H1 (cell line): ENCODE data around the gene SH3BP5. TPM values are rescaled to one million over a fixed set of nuclear protein-coding genes. Genes with fewer than 3 reads are reported as not detected.

ENCODE experiments used
- CTCF ChIA-PET: fragments of 300-600 bp; sonication (Branson Sonifier 250); formaldehyde crosslinking; loops from one replicate; lab custom pipeline; 2021; ENCODE audit not compliant: partially characterized antibody; lab: Charles Lee
- POLR2A ChIA-PET: fragments of 300-600 bp; sonication (Branson Sonifier 250); formaldehyde crosslinking; loops from one replicate; lab custom pipeline; 2021; ENCODE audit warnings: inconsistent platforms; ENCODE audit not compliant: partially characterized antibody; lab: Charles Lee
- DNase-seq, 2 experiments: peaks; one replicate each; pipeline versions ENCODE4 v3.0.0 to v3.0.0-alpha.2; 2010 to 2022; ENCODE audit warnings: low spot score in 2 of 2, low read depth in 1 of 2, mixed read lengths in 1 of 2
- FAIRE-seq: peaks from 2 replicates; lab custom pipeline; 2011; peaks lifted over from hg19 to GRCh38; lab: Jason Lieb, UNC
- H2AFZ ChIP-seq: 2 replicates; pipeline ENCODE4 v1.8.1; 2012; ENCODE audit warnings: low read length, inconsistent platforms
- H2AK5ac ChIP-seq: 2 replicates; pipeline ENCODE4 v1.6.1; 2013; ENCODE audit warnings: low read depth, low read length
- H2BK120ac ChIP-seq: replicated peaks from 2 replicates; pipeline ENCODE3; 2013; ENCODE audit warnings: low read depth, low read length, inconsistent platforms
- H2BK12ac ChIP-seq: 2 replicates; pipeline ENCODE4 v1.6.1; 2013; ENCODE audit warnings: low read depth, low read length
- H2BK15ac ChIP-seq: 2 replicates; pipeline ENCODE4 v1.6.1; 2013; ENCODE audit warnings: low read length
- H2BK20ac ChIP-seq: 2 replicates; pipeline ENCODE4 v1.6.1; 2013; ENCODE audit warnings: low read length
- H2BK5ac ChIP-seq: 2 replicates; pipeline ENCODE4 v1.6.1; 2013; ENCODE audit warnings: low read depth, low read length
- H3K14ac ChIP-seq: 2 replicates; pipeline ENCODE4 v1.6.1; 2013; ENCODE audit warnings: inconsistent platforms; ENCODE audit not compliant: insufficient read length
- H3K18ac ChIP-seq: 2 replicates; pipeline ENCODE4 v1.6.1; 2013; ENCODE audit warnings: low read length; ENCODE audit errors: extremely low read depth
- H3K23ac ChIP-seq: 2 replicates; pipeline ENCODE4 v1.6.1; 2013; ENCODE audit warnings: inconsistent platforms; ENCODE audit not compliant: insufficient read length
- H3K23me2 ChIP-seq: 2 replicates; pipeline ENCODE4 v1.6.1; 2013; ENCODE audit warnings: low read depth, low read length
- H3K27ac ChIP-seq: 2 replicates; pipeline ENCODE4 v1.6.1; 2011; ENCODE audit warnings: low read depth, low read length, inconsistent platforms
- H3K27me3 ChIP-seq, 4 experiments: replicated peaks in 1 of 4; 1 replicate in 1 of 4; 2 replicates in 3 of 4; pipeline versions ENCODE4 v1.6.1 to v1.8.1; 2011 to 2013; ENCODE audit warnings: low read length in 3 of 4, mild to moderate bottlenecking in 3 of 4, inconsistent platforms in 2 of 4, mixed read lengths in 2 of 4, moderate library complexity in 1 of 4; ENCODE audit not compliant: control insufficient read depth in 3 of 4, insufficient read depth in 3 of 4; ENCODE audit errors: extremely low read depth in 1 of 4
- H3K36me3 ChIP-seq, 4 experiments: 2 replicates each; pipeline versions ENCODE4 v1.6.1 to v1.8.1; 2011 to 2013; ENCODE audit warnings: mild to moderate bottlenecking in 4 of 4, low read length in 3 of 4, moderate library complexity in 2 of 4, control low read depth in 1 of 4, inconsistent platforms in 1 of 4; ENCODE audit not compliant: insufficient read depth in 4 of 4, control insufficient read depth in 2 of 4
- H3K4ac ChIP-seq: replicated peaks from 2 replicates; pipeline ENCODE3; 2013; ENCODE audit warnings: low read length, low read depth, mixed read lengths, inconsistent platforms; ENCODE audit not compliant: insufficient read length
- H3K4me1 ChIP-seq, 4 experiments: replicated peaks in 1 of 4; 1 replicate in 1 of 4; 2 replicates in 3 of 4; pipeline versions ENCODE4 v1.6.1 to v1.8.1; 2011 to 2013; ENCODE audit warnings: low read length in 3 of 4, inconsistent platforms in 2 of 4, mixed read lengths in 1 of 4; ENCODE audit not compliant: insufficient read depth in 4 of 4, control insufficient read depth in 3 of 4
- H3K4me2 ChIP-seq, 2 experiments: 2 replicates each; pipeline versions ENCODE4 v1.6.1 to v1.8.1; 2011 to 2013; ENCODE audit warnings: low read depth in 2 of 2, low read length in 2 of 2, control low read depth in 1 of 2, inconsistent platforms in 1 of 2, mild to moderate bottlenecking in 1 of 2; ENCODE audit not compliant: insufficient read depth in 1 of 2
- H3K4me3 ChIP-seq, 4 experiments: fragments of 200-600, 300-600 bp in 1 of 4; sonication (generic), shearing (Covaris generic), sonication (Bioruptor Twin) in 1 of 4; 2 replicates each; pipeline versions ENCODE4 v1.5.1 to v1.8.1; 2011 to 2016; ENCODE audit warnings: low read length in 4 of 4, low read depth in 3 of 4, control low read depth in 2 of 4, inconsistent platforms in 2 of 4, mild to moderate bottlenecking in 2 of 4, mixed read lengths in 1 of 4, moderate library complexity in 1 of 4; ENCODE audit not compliant: insufficient read depth in 2 of 4; ENCODE audit errors: extremely low read depth in 1 of 4
- H3K56ac ChIP-seq: replicated peaks from 2 replicates; pipeline ENCODE3; 2013; ENCODE audit warnings: low read depth, mild to moderate bottlenecking, mixed read lengths, low read length, inconsistent platforms; ENCODE audit not compliant: insufficient read length
- H3K79me1 ChIP-seq: 2 replicates; pipeline ENCODE4 v1.6.1; 2013; ENCODE audit warnings: low read depth, low read length, control low read depth
- H3K79me2 ChIP-seq, 2 experiments: 2 replicates each; pipeline versions ENCODE4 v1.6.1 to v1.8.1; 2012 to 2013; ENCODE audit warnings: low read length in 2 of 2, mild to moderate bottlenecking in 2 of 2, inconsistent platforms in 1 of 2; ENCODE audit not compliant: insufficient read depth in 2 of 2, control insufficient read depth in 1 of 2
- H3K9ac ChIP-seq, 4 experiments: replicated peaks in 1 of 4; 1 replicate in 1 of 4; 2 replicates in 3 of 4; pipeline versions ENCODE4 v1.6.1 to v1.8.1; 2011 to 2013; ENCODE audit warnings: low read depth in 3 of 4, low read length in 3 of 4, control low read depth in 2 of 4, mild to moderate bottlenecking in 2 of 4, moderate library complexity in 2 of 4, inconsistent platforms in 1 of 4; ENCODE audit errors: extremely low read depth in 1 of 4
- H3K9me3 ChIP-seq, 2 experiments: 2 replicates each; pipeline versions ENCODE4 v1.6.1 to v1.8.1; 2012 to 2013; ENCODE audit warnings: mild to moderate bottlenecking in 2 of 2, moderate library complexity in 2 of 2, control low read depth in 1 of 2, inconsistent platforms in 1 of 2, low read depth in 1 of 2, low read length in 1 of 2, mixed read lengths in 1 of 2; ENCODE audit not compliant: insufficient read depth in 2 of 2
- H4K20me1 ChIP-seq, 2 experiments: replicated peaks in 1 of 2; 2 replicates each; pipeline versions ENCODE3 to v1.8.1; 2011 to 2013; ENCODE audit warnings: inconsistent platforms in 2 of 2, low read length in 2 of 2, mild to moderate bottlenecking in 1 of 2; ENCODE audit not compliant: insufficient read depth in 2 of 2, control insufficient read depth in 1 of 2
- H4K5ac ChIP-seq: 2 replicates; pipeline ENCODE4 v1.6.1; 2013; ENCODE audit warnings: low read length, low read depth, mixed read lengths, inconsistent platforms; ENCODE audit not compliant: insufficient read length
- H4K8ac ChIP-seq: 2 replicates; pipeline ENCODE4 v1.8.0; 2013; ENCODE audit warnings: mild to moderate bottlenecking, moderate library complexity, low read length, inconsistent platforms; ENCODE audit not compliant: insufficient read depth; ENCODE audit errors: extremely low read depth
- H4K91ac ChIP-seq: replicated peaks from 2 replicates; pipeline ENCODE3; 2013; ENCODE audit warnings: low read length, mixed read lengths, inconsistent platforms; ENCODE audit not compliant: insufficient read length
- ATF2 ChIP-seq: IDR thresholded peaks from 2 replicates; pipeline ENCODE4 v1.6.1; 2012; ENCODE audit warnings: low read length, inconsistent platforms
- BRCA1 ChIP-seq: IDR thresholded peaks from 2 replicates; pipeline ENCODE4 v1.6.1; 2012; ENCODE audit warnings: low read depth, low read length, improper control_type of control experiment
- CHD1 ChIP-seq: IDR thresholded peaks from 2 replicates; pipeline ENCODE4 v1.6.1; 2012; ENCODE audit warnings: low read depth, low read length, improper control_type of control experiment
- MAX ChIP-seq: IDR thresholded peaks from 2 replicates; pipeline ENCODE4 v1.6.1; 2012; ENCODE audit warnings: inconsistent platforms
- POLR2A ChIP-seq, 2 experiments: IDR thresholded peaks; 1 replicate in 1 of 2; 2 replicates in 1 of 2; pipeline ENCODE4 v1.6.1; 2011; ENCODE audit warnings: low read depth in 2 of 2, low read length in 2 of 2, mild to moderate bottlenecking in 2 of 2; ENCODE audit errors: control extremely low read depth in 1 of 2
- WGBS, 2 experiments: shearing (Covaris generic) in 1 of 2; methylation state at CpG; one replicate each; pipeline versions ENCODE4 v1.1.6 to v1.1.7; 2013 to 2015; ENCODE audit warnings: low lambda C conversion rate in 2 of 2, mixed read lengths in 2 of 2, inconsistent platforms in 1 of 2, low coverage in 1 of 2, missing lambda C conversion rate in 1 of 2; ENCODE audit not compliant: insufficient replicate concordance in 2 of 2, insufficient coverage in 1 of 2, insufficient read length in 1 of 2; ENCODE audit errors: extremely low coverage in 1 of 2, missing lambda C conversion rate in 1 of 2; 5-methylcytosine and 5-hydroxymethylcytosine counted together
- polyA plus RNA-seq, 7 experiments: library from polyadenylated mRNA; depleted of rRNA in 3 of 7; stranded (reverse) in 5 of 7; unstranded in 2 of 7; fragments of >200 nt in 5 of 7; fragments of 200-250 nt in 2 of 7; gene quantifications; 1 replicate in 5 of 7; 2 replicates in 1 of 7; 4 replicates in 1 of 7; pipeline versions ENCODE4 v1.2.1 to v1.2.3, GENCODE V29; 2011 to 2013; ENCODE audit warnings: missing spikeins in 2 of 7, mixed read lengths in 2 of 7
- total RNA-seq: library from RNA; stranded (reverse); fragmentation: NEBNext Ultra II Directional; extraction: Animal tissue kit (Norgen Biotek cat#: 25700); gene quantifications from 2 replicates; pipeline ENCODE4 v1.2.1, GENCODE V29; 2021

Gene SH3BP5
- total and polyA plus RNA-seq, 2 of the 8 experiments (the other 6 are each of a cell fraction or from before 2014, with no cell fraction given), result 7.1 to 9.7 TPM

GRCh38 chr3:15345066-15345607 is 12.8 kb upstream of the SH3BP5 start:
- H3K9me3 ChIP-seq, result 0 out of 4 replicates have a peak, but pooled peaks cover 0 to 2% of the 10 kb centered on the region in 2 experiments
- no peak overlapping the region for H2BK15ac ChIP-seq
- POLR2A ChIA-PET, result interaction anchor here (1.0 kb wide), 1 partner anchor 12 kb away, joined by 4 read pairs; no protein-coding TSS in a partner anchor
- TF ChIP-seq ATF2 (no peak), MAX (no peak), POLR2A (IDR thresholded peaks at IDR 0.05; ENCODE audit: control extremely low read depth in 1 of 2, low read depth in 2 of 2, low read length in 2 of 2) (no peak), BRCA1 (no peak), CHD1 (no peak)
- H2BK120ac ChIP-seq, result no peak overlapping the region
- WGBS, 2 experiments, result 83% methylated on average over 4 of the region's 4 CpGs; no CpG with 5 or more reads in 1 of the 2 experiments
- H3K4ac ChIP-seq, result no peak overlapping the region
- H3K79me1 ChIP-seq, result no peaks in the 10 kb centered on the region
- no peak overlapping the region for H3K14ac ChIP-seq
- 0 out of 2 replicates have a peak overlapping the region, but pooled peaks have one; percentile 1 for H2AFZ ChIP-seq
- H2BK20ac ChIP-seq, result no peak overlapping the region
- no peak for FAIRE-seq
- CTCF ChIA-PET, result interaction anchor here (0.8 to 6.2 kb wide), 5 partner anchors 12 to 77 kb away, joined by 3 to 25 read pairs (median 3); no protein-coding TSS in a partner anchor
- no peak overlapping the region for H3K23ac ChIP-seq
- no peaks in the 10 kb centered on the region for H3K23me2 ChIP-seq
- DNase-seq, result no peak
- no peak overlapping the region for H3K18ac ChIP-seq
- no peak overlapping the region for H2BK12ac ChIP-seq
- H3K9ac ChIP-seq, result no peak overlapping the region
- no peaks in the 10 kb centered on the region; a peak in 1 of 8 replicates for H3K36me3 ChIP-seq
- H2BK5ac ChIP-seq, result no peak overlapping the region
- no peaks in the 10 kb centered on the region for H3K79me2 ChIP-seq
- H4K5ac ChIP-seq, result no peak overlapping the region
- no peaks in the 10 kb centered on the region for H3K27me3 ChIP-seq
- H4K20me1 ChIP-seq, result no peaks in the 10 kb centered on the region
- no peak overlapping the region for H3K4me2 ChIP-seq
- no peaks in the 10 kb centered on the region for H3K4me1 ChIP-seq
- H3K4me3 ChIP-seq, result no peak overlapping the region
- no peak overlapping the region for H3K27ac ChIP-seq
- no peak overlapping the region for H4K8ac ChIP-seq
- H4K91ac ChIP-seq, result no peak overlapping the region
- no peak overlapping the region for H2AK5ac ChIP-seq
- no peak overlapping the region for H3K56ac ChIP-seq
